T-helper 1 cell (primary cell): ENCODE results near the gene TSC22D4.

Source experiments
- DNase-seq, 5 donors: peaks; one replicate each; pipeline ENCODE4 v3.0.0-alpha.2; 2012 to 2020

The TSC22D4 gene

DNA sequence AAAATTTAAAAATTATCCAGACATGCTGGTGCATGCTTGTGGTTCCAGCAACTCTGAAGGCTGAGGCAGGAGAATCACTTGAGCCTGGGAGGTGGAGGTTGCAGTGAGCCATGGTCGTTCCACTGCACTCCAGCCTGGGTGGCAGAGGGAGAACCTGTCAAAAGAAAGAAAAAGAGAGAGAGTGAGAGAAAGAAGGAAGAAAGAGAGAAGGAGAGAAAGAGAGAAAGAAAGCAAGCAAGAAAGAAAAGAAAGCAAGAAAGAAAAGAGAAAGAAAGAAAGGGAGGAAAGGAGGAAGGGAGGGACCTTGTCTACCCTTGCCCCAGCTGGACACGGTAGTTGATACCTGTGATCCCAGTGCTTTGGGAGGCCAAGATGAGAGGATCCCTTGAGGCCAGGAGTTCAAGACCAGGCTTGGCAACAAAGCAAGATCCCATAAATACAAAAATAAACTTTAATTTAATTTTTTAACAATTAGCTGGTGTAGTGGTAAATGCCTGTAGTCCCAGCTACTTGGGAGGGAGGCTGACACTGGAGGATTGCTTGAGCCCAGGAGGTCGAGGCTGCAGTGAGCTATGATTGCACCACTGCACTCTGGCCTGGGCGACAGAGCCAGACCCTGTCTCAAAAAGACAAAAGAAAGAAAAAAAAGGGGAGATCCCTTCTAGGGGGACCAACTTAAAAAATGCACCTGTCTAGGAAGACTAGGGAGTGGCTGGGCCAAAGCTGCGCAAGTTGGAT is 13.9 kb upstream of the TSC22D4 start:
- no peak for DNase-seq

DNA sequence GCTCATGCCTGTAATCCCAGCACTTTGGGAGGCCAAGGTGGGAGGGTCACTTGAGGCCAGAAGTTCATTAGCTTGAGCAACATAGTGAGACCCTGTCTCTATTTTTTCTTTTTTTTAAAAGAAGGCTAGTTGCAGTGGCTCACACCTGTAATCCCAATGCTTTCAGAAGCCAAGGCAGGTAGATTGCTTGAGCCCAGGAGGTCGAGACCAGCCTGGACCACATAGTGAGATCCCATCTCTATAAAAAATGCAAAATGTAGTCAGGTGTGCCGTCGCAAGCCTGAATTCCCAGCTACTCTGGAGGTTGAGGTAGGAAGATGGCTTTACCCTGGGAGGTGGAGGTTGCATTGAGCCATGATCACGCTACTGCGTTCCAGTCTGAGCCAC is 12.2 kb upstream of the TSC22D4 start:
- DNase-seq = no peak

DNA sequence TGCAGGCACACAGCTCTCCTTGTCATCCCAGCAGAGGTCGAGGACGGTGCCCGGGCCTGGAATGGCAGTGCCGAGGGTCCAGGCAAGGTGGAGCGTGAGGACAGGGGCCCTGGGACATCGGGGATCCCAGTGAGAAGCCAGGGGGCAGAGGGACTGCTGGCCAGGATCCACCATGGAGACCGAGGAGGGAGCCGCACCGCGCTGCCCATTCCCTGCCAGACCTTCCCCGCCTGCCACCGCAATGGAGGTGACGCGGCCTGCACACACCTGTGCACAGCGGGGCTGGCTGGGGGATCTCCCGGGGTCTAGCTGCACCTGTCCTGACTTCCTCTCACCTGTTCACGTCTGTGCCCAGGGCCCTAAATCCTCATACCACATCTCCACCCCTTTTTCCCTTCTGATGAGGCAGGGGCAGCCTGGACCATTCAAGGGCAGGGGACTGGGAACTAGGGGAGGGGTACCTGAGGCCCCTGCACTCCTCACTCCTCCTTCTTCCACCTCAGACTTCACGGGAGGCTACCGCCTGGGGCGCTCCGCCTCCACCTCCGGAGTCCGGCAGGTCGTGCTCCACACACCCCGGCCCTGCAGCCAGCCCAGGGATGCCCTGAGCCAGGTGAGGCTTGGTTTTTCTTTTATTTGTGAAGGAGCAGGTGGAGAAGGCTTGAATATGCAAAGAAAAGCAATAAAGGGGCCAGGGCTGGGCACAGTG is 11.6 kb upstream of the TSC22D4 start:
- DNase-seq = no peak

DNA sequence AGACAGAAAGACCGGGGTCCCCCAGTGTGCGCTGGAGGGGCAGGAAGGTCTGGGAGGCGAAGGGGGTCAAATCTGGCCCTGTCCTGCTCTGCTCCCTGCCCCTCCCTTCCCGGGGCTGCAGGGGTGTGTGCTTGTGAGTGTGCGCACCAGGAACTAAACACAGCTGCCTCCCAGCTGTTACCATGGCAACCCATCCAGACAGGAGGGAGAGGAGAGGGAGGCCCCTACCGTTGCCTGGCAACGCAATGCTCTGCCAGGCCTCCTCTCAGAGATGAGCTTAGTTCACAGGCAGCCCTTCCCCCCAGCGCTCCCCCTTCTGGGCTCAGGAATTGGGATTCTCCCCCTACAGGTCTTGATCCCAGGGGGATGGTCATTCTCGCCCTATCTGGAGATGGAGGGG is 10.8 kb upstream of the TSC22D4 start:
- peak in 2 of 5 donors; percentile 25 to 48 for DNase-seq

DNA sequence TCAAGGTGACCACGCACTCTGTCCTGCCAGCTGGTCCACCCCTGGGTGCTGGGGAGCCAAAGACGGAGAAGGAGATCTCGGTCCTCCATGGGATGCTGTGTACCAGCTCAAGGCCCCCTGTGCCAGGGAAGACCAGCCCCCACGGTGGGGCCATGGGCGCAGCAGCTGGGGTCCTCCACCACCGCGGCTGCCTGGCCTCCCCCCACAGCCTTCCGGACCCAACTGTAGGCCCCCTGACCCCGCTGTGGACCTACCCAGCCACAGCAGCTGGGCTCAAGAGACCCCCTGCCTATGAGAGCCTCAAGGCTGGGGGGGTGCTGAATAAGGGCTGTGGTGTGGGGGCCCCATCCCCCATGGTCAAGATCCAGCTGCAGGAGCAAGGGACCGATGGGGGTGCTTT is 10.1 kb upstream of the TSC22D4 start:
- DNase-seq = no peak

DNA sequence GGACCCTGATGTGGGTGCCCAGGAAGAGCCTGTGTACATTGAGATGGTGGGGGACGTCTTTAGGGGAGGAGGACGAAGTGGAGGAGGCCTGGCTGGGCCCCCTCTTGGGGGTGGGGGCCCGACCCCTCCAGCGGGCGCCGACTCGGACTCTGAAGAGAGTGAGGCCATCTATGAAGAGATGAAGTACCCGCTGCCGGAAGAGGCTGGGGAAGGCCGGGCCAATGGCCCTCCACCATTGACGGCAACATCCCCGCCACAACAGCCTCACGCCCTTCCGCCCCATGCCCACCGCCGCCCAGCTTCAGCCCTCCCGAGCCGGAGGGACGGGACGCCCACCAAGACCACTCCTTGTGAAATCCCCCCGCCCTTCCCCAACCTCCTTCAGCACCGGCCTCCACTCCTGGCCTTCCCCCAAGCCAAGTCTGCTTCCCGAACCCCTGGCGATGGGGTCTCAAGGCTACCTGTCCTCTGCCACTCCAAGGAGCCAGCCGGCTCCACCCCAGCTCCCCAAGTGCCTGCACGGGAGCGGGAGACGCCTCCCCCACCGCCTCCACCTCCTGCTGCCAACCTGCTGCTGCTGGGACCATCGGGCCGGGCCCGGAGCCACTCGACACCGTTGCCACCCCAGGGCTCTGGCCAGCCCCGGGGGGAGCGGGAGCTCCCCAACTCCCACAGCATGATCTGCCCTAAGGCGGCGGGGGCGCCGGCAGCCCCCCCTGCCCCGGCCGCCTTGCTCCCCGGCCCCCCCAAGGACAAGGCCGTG is 9.5 kb upstream of the TSC22D4 start:
- no peak for DNase-seq

DNA sequence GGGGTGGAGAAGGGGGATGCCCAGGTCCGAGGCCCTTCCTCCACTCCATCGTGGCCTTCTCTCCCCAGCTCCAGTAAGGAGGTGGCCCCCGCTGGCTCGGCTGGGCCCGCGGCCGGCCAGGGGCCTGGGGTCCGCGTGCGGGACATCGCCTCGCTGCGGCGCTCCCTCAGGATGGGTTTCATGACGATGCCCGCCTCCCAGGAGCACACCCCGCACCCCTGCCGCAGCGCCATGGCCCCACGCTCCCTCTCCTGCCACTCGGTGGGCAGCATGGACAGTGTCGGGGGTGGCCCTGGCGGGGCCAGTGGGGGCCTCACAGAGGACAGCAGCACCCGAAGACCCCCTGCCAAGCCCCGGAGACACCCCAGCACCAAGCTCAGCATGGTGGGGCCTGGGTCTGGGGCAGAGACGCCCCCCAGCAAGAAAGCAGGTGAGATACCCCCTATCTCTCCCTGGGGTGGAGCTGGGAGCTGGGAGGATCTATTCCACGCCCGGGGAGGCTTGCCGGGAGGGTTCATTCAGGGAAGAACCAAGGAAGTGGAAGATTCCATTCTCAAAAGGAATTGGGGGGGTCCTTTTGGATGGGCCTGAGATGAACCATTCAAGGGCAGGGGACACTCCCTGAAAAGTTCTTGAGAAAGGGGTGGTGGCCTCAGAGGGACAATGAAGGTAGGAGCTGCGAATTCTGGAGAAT is 7.9 kb upstream of the TSC22D4 start:
- no peak for DNase-seq

DNA sequence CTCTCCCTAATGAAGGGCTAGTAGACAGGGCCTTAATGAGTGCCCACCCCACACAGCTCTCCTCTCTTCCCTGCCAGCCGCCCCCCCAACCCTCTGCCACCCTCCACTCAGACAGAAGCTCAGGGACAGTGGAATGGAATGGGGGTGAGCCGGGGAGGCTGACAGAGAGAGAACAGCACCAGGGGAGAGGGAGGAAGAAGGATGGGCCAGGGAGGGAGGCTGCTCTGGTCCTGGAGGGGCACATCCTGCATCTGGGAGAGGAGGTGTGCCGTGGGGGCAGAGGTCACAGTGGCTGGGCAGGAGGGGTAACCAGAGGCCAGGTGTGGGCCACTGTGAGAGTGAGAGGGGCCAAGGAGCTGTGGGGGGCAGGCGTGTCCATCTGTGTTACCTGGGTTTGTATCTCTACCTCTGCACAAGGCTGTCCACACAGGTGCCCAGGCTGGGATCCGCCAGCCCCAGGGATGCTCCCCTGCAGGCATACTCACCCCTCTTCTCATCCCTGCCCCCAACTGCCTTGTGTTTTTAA is 7.2 kb upstream of the TSC22D4 start:
- DNase-seq = no peak

DNA sequence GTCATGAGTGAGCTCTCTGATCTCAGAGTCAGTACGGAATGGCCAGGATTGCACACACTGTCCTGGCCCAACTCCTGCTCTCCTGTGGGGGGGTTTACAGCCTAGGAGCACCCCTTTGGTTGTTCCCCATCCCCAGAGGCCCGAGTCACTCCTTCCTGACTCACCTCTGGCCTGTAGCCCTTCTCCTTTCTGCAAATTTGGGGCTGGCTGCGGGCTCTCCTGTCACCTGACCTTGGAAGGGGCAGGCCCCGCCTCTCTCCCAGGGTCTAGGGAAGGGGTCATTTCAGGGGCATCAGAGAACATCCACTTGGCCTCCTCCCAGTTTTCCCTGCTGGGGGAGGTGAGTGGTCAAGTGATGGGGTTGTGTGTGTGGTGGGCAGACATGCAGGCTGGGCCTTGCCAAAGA is 6.5 kb upstream of the TSC22D4 start:
- DNase-seq = no peak

DNA sequence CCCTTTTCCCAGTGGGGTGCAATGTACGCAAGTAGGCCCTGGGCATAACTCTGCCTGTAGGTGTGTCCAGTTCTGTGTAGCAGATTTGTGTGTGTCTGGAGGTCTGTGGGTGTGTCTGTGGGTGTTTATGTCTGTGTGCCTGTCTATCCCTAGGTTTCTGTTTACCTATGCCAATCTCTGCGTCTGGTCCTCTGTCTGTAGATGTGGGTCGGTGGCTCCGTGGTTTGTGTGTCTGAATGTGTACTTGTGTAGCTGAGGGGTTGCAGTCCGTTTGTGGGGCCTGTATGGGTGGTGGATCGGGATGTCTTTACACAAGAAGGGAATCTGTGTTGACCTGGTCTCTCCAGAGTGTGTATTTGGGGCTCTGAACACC is 5.6 kb upstream of the TSC22D4 start:
- DNase-seq = no peak

DNA sequence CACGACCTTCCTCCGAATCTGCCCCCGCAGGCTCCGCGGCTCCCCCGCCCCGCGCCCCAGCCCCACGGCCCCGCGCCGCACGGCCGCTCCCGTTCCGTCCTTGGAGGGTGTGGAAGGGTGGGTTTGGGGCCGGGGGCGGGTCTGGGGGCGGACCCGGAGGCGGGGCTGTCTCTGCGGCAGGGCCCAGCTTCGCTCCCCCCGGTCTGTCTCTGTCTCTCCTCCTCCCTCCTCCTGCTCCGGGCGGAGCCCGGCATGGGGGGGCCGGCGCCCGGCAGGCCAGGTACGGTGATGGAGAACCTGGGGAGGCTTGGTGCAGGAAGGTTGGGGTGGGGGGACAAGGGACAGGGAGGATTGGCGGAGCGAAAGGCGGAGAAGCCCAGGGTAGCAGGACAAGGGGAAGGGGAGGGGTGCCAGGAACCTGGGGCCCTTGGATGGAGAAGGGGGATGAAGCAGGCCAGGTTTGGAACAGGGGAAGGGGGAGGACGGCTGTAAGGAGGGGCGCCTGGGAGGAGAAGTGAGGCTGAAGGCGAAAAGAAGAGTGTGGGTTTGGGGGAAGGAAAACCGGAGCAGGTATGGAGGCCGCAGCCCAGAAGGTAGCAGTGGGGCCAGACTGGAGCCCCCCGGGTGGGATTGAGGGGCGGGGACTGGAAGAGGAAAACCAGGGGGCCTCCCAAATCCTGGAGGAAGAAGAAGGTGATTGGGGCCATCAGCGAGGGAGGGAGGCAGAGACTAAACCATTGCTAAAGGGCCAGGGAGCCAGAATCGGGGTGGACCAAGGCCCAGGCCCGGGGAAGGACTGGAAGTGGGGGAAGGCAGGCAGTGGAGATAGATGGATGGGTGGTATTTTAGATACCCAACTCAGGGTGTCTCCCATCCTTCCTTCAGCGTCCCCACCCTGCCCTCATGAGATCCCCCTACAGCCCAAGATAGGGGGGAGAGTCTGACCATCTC is 5.0 kb upstream of the TSC22D4 start, which contains the start of gene NYAP1:
Gene NYAP1 (plus strand): TSS at position 206 of the 951 bp plus-strand sequence. CDS start 1,385 bp downstream, outside the sequence.
- peak; percentile 26 to 60 (median 50) for DNase-seq

DNA sequence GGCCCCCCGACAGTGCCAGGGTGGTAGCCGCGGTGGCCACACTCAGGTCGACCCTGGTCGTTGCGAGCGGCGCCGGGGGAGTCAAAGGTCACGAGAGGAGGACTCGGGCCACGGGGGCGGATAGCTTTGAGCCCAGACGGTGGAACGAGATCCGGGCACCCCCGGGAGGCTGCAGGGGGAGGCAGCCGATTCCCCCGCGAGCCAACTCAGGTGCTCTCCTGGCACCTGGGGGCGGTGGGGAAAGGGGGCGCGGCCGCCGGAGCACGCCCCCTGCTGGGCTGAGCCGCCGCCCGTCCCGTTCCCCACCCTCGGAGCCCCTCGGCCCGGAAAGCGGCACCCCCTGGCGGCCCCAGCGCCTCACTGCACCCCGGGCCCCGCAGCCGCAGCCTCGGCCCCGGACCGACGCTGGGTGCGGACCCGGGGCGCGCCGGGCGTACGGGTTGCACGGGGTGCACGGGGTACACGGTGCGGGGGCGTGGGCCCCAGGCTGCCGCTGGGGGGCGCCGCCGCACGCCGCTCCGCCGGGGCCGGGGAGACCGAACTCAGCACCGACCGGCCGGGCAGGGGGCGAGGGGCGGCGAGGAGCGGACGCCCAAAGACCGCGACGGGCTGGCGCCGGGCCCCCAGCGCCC is 4.2 kb upstream of the TSC22D4 start:
- DNase-seq = peak; percentile 66 to 79 (median 75)

DNA sequence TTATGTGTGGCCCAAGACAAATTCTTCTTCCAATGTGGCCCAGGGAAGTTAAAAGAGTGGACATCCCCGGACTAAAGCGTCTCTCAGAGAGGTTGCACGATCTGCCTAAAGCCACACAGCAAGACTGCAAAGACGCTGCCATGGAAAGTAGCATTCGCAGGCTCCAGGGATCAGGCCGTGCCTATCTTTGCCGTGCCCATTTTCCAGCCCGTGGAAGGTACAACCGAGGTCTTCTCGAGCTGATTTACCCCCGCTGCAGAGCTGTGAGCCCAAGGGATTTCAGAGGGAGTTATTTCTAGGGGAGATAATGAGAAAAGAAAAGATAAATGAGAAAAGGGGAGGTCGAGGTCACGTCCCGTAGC is 3.7 kb upstream of the TSC22D4 start:
- DNase-seq = no peak

DNA sequence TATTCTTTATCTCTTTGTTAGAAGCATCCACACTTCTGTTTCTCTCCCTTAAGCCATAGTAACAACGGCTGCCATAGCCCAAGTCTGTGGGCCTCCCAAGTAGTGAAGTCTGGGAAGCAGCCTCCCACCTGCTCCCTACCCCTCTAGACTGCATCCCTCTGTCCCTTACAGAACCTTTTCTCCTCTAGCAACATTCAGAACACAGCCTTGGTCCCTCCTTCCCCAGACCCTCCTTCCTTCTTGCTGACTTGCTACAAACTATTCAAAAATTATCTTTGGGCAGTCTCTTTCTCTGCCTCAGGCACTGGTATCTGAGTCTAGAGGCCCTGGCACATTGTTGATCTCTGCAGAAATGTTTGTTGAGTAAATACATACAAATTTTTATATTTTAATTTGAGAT is 2.5 kb upstream of the TSC22D4 start:
- DNase-seq = no peak

DNA sequence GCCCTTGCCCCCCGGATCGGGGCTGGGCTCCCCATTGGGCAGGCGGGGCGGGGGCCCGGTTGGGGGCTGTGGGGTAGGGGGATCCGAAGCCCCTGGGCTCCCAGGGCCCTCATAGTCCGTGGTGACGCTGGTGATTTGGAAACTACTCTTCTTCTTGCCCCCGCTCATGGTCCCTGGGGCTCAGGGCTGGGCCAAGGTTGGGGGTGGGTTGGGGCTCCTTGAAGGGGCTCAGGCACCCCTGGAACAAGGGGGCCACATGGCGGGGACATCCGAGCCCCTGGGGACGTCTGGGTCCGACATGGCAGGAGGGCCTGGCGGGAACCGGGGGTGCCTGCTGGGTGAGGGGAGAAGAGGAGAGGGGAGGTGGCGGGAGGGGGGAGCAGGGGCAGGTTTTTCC is 1.1 kb downstream of the TSC22D4 start:
- DNase-seq = no peak

DNA sequence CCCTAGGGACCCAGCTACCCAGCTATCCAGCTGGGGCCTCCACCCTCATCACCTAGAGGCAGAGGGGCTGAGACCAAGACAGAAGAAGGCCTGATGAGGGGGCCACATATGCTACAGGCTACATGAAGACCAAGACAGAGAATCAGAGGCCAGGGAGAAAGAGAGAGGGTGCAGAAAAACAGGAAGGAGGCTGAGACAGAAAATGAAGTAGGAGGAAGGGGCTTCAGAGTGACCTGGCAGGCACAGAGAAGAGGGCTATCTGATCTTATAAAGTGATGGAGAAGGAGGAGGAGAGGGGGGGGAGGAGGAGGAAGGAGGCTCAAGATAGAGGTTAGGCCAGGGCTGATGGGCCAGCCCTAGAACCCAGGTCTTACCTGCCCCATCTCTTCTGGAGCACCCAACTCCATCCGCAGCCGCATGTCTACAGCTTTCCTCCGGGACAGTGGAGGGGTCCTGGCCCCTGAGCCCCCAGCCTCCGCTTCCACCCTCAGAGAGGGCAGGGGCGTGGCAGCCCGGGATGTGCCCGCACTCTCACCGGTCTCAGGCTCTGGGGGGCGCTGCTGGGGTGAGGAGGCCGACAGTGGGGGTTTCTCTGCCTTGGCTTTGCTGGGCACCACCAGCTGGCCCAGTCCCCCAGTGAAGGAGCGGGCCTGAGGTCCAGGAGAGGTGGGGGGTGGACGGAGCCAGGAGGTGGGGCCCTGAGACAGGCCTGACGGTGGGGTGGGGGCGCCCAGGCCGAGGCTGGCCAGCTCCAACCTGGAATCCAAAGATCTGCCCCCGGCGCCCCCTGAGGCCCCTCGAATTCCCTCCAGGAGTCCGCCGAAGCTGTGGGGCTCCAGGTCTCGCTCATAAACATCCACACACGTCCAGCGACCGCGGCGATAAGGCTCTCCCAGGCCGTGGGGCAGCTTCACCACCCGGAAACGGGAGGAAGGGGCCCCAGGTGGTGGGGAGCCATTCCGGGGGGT is 1.8 kb downstream of the TSC22D4 start:
- DNase-seq = peak in 1 of 5 donors; percentile 38

DNA sequence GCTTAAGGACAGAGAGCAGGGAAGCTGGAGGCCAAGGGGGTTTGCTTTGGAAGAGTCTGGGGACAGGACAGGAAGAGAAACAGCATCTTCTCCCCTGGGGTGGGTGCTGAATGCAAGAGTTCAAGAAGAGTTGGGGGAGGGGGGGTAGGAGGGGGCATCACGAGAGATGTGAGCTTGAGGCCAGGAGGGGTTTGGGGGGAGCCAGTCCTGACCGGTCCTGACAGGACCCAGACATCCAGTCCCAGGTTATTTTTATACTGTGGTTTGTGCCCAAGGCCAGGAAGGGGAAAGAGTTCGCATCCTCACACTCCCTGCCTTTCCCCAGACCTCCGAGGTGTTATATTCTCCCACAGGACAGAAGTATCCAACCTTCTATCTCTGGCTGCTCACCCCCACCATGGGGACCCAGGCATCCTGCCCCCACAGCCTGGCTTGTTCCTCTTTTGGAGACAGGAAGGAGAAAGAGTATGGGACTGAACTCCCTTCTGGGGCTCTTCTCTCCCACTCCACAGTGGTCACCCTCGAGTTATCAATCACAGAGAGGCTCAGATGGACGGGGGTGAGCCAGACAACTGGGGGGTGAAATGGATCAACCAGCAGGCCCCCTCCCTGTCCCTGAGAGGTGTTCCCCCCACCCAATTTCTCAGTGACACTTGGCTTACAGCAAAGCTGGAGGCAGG is 2.8 kb downstream of the TSC22D4 start:
- no peak for DNase-seq

DNA sequence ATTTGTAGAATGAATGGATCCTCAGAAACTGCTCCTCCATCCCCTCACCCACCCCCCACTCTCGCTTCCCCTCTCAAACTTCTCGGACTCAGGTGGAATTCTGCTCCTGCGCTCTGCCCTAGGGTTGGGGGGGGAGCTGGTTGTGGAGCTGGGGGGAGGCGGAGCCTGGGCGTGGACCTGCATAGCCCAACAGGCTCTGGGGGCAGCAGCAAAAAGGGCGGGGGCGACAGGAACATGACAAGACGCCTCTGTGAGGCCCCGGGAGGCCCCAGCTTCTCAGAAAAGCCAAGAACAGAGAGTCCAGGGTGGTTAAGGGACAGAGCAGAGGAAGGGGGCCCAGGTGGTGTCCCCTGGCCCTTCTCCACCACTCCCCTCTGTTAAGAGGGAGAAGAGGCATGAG is 3.5 kb downstream of the TSC22D4 start:
- DNase-seq = no peak

DNA sequence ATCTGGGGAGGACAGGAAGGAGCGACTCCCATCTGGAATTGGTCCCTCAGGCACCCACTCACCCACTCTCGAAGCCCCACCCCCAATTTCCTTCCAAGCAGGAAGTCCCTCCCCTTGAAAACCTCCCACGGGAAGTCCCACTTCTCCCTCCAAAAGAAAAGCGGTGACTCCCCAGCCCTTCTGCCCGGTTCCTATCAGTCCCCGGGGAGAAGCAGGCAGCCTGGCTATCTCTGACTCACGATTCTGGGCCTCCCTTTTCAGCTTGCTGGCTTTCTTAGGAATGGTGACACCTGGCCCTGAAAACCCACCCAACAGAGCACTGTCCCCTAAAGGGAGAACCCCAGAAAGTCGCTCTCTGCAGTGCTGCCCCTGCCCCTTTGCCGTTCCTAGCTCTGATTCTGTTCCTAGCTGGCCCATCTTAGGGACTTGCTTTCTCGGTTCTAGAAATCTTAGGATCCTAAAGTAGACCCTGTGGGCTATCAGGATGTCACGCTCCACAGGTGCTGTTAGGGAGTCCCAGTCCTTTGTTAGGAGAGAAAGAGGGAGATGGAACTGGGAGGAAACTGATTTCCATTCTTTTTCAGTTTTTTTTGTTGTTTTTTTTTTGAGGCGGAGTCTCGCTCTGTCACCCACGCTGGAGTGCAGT is 6.0 kb downstream of the TSC22D4 start:
- DNase-seq = no peak
